ENCODE results near the gene LY6G6C. TPM values are rescaled to one million over a fixed set of nuclear protein-coding genes. Genes with fewer than 3 reads are reported as not detected.
A peak's percentile ranks its signal among the peaks of the same experiment; 100 is the strongest.

Gene LY6G6C
- total and polyA plus RNA-seq, 4 experiments from 2014 or later: not detected

GRCh38 chr6:31697555-31697954 lies 24.0 kb downstream of the LY6G6C start:
- H3K27ac Mint-ChIP-seq: peak overlapping the region; percentile 15 to 88 (median 74)
- no peaks in the 10 kb centered on the region for H3K9me3 ChIP-seq (ENCODE audit: control insufficient read depth in 1 of 2, low read length in 2 of 2)
- intact Hi-C loops (cut with micrococcal nuclease): no loop called here
- no peak for DNase-seq
- H3K4me1 Mint-ChIP-seq: peaks cover 23 to 39% (median 31%) of the 10 kb centered on the region in 4 donors
- H3K27ac ChIP-seq (ENCODE audit: low read depth, low read length): no peak overlapping the region
- H3K9me3 Mint-ChIP-seq: peaks cover 0 to 3% (median 0%) of the 10 kb centered on the region in 8 donors
- peaks cover 53% of the 10 kb centered on the region for H3K36me3 ChIP-seq (ENCODE audit: insufficient read depth, low read length)
- ChIA-PET CTCF (ENCODE audit: partially characterized antibody) (no interaction called here), POLR2A (ENCODE audit: partially characterized antibody) (no interaction called here)
- H3K27me3 Mint-ChIP-seq: no peaks in the 10 kb centered on the region
- peaks cover 28% of the 10 kb centered on the region for H3K4me1 ChIP-seq (ENCODE audit: insufficient read depth, low read length)
- no peak overlapping the region for H3K4me3 ChIP-seq (ENCODE audit: low read length in 2 of 2)
- H3K4me3 Mint-ChIP-seq: no peak overlapping the region
- H3K36me3 Mint-ChIP-seq: peaks cover 30 to 58% of the 10 kb centered on the region in 2 donors
- H3K27me3 ChIP-seq (ENCODE audit: insufficient read depth, low read length): no peaks in the 10 kb centered on the region

GRCh38 chr6:31693535-31693934 lies 28.0 kb downstream of the LY6G6C start:
- POLR2A ChIA-PET (ENCODE audit: partially characterized antibody): interaction anchor here (0.7 to 3.0 kb wide), 5 partner anchors 9 to 181 kb away, joined by 3 to 15 read pairs (median 5); partner anchors contain the start of gene ABHD16A
- intact Hi-C loops (cut with micrococcal nuclease): no loop called here
- Histone ChIP-seq H3K27ac (ENCODE audit: low read depth, low read length) (no peak overlapping the region), H3K4me1 (ENCODE audit: insufficient read depth, low read length) (peaks cover 7% of the 10 kb centered on the region), H3K9me3 (ENCODE audit: control insufficient read depth in 1 of 2, low read length in 2 of 2) (no peaks in the 10 kb centered on the region), H3K4me3 (ENCODE audit: low read length in 2 of 2) (no peak overlapping the region), H3K27me3 (ENCODE audit: insufficient read depth, low read length) (no peaks in the 10 kb centered on the region), H3K36me3 (ENCODE audit: insufficient read depth, low read length) (peaks cover 59% of the 10 kb centered on the region)
- H3K9me3 Mint-ChIP-seq: no peaks in the 10 kb centered on the region
- H3K27ac Mint-ChIP-seq: no peak overlapping the region
- peaks cover 30 to 69% of the 10 kb centered on the region in 2 donors for H3K36me3 Mint-ChIP-seq
- H3K4me3 Mint-ChIP-seq: no peak overlapping the region
- DNase-seq: no peak
- no peaks in the 10 kb centered on the region for H3K27me3 Mint-ChIP-seq
- H3K4me1 Mint-ChIP-seq: peaks cover 8 to 13% (median 10%) of the 10 kb centered on the region in 4 donors
- CTCF ChIA-PET (ENCODE audit: partially characterized antibody): interaction anchor here (0.7 to 1.3 kb wide), 3 partner anchors 9 to 989 kb away, joined by 3 to 4 read pairs (median 4); partner anchors contain the start of gene LY6G5C

GRCh38 chr6:31692886-31693285 lies 28.7 kb downstream of the LY6G6C start:
- no peaks in the 10 kb centered on the region for H3K9me3 Mint-ChIP-seq
- Histone ChIP-seq H3K4me1 (ENCODE audit: insufficient read depth, low read length) (peaks cover 7% of the 10 kb centered on the region), H3K27ac (ENCODE audit: low read depth, low read length) (no peak overlapping the region), H3K27me3 (ENCODE audit: insufficient read depth, low read length) (no peaks in the 10 kb centered on the region), H3K4me3 (ENCODE audit: low read length in 2 of 2) (no peak overlapping the region), H3K9me3 (ENCODE audit: control insufficient read depth in 1 of 2, low read length in 2 of 2) (no peaks in the 10 kb centered on the region), H3K36me3 (ENCODE audit: insufficient read depth, low read length) (peaks cover 65% of the 10 kb centered on the region)
- intact Hi-C loops (cut with micrococcal nuclease): no loop called here
- peaks cover 29 to 70% of the 10 kb centered on the region in 2 donors for H3K36me3 Mint-ChIP-seq
- H3K27ac Mint-ChIP-seq: peak overlapping the region in 2 of 7 donors; percentile 48 to 84
- ChIA-PET CTCF (ENCODE audit: partially characterized antibody) (interaction anchor here (1.0 to 1.1 kb wide), 2 partner anchors 12 to 77 kb away, joined by 3 to 4 read pairs; partner anchors contain the start of gene LY6G5C), POLR2A (ENCODE audit: partially characterized antibody) (interaction anchor here (1.0 to 3.0 kb wide), 2 partner anchors 10 to 182 kb away, joined by 5 to 15 read pairs; partner anchors contain the start of gene ABHD16A)
- H3K27me3 Mint-ChIP-seq: no peaks in the 10 kb centered on the region
- no peak overlapping the region for H3K4me3 Mint-ChIP-seq
- peaks cover 6 to 9% (median 8%) of the 10 kb centered on the region in 4 donors for H3K4me1 Mint-ChIP-seq
- DNase-seq: no peak

GRCh38 chr6:31692353-31692752 lies 29.2 kb downstream of the LY6G6C start:
- Mint-ChIP-seq H3K36me3 (peaks cover 25 to 70% of the 10 kb centered on the region in 2 donors), H3K27me3 (no peaks in the 10 kb centered on the region)
- CTCF ChIA-PET (ENCODE audit: partially characterized antibody): interaction anchor here (1.1 kb wide), 1 partner anchor 78 kb away, joined by 3 read pairs; no protein-coding TSS in a partner anchor

GRCh38 chr6:31691564-31692108 lies 29.9 kb downstream of the LY6G6C start:
- DNase-seq: no peak
- no peaks in the 10 kb centered on the region for H3K9me3 Mint-ChIP-seq
- ChIA-PET POLR2A (ENCODE audit: partially characterized antibody) (interaction anchor here (1.0 to 1.4 kb wide), 3 partner anchors 11 to 132 kb away, joined by 3 read pairs; no protein-coding TSS in a partner anchor), CTCF (ENCODE audit: partially characterized antibody) (interaction anchor here (1.1 to 1.3 kb wide), 4 partner anchors 31 to 144 kb away, joined by 3 to 4 read pairs (median 3); partner anchors contain the start of gene MPIG6B)
- peaks cover 0 to 3% (median under 1%) of the 10 kb centered on the region in 4 donors for H3K4me1 Mint-ChIP-seq
- no peaks in the 10 kb centered on the region for H3K27me3 ChIP-seq (ENCODE audit: insufficient read depth, low read length)
- H3K4me3 ChIP-seq (ENCODE audit: low read length in 2 of 2): no peak overlapping the region
- no peaks in the 10 kb centered on the region for H3K4me1 ChIP-seq (ENCODE audit: insufficient read depth, low read length)
- intact Hi-C loops (cut with micrococcal nuclease): no loop called here
- peaks cover 63% of the 10 kb centered on the region for H3K36me3 ChIP-seq (ENCODE audit: insufficient read depth, low read length)
- H3K9me3 ChIP-seq (ENCODE audit: control insufficient read depth in 1 of 2, low read length in 2 of 2): no peaks in the 10 kb centered on the region
- no peak overlapping the region for H3K27ac ChIP-seq (ENCODE audit: low read depth, low read length)
- H3K27me3 Mint-ChIP-seq: no peaks in the 10 kb centered on the region
- peaks cover 22 to 69% of the 10 kb centered on the region in 2 donors for H3K36me3 Mint-ChIP-seq
- H3K27ac Mint-ChIP-seq: peak overlapping the region in 1 of 7 donors; percentile 21
- H3K4me3 Mint-ChIP-seq: no peak overlapping the region

More at GRCh38 chr6:31692353-31692752, 29.2 kb downstream of the LY6G6C start:
- Mint-ChIP-seq H3K9me3 (no peaks in the 10 kb centered on the region), H3K27ac (peak overlapping the region in 5 of 7 donors; percentile 7 to 63 (median 27)), H3K4me1 (peaks cover 2 to 4% (median 2%) of the 10 kb centered on the region in 4 donors), H3K4me3 (no peak overlapping the region)
- Histone ChIP-seq H3K4me3 (ENCODE audit: low read length in 2 of 2) (no peak overlapping the region), H3K36me3 (ENCODE audit: insufficient read depth, low read length) (peaks cover 65% of the 10 kb centered on the region), H3K27me3 (ENCODE audit: insufficient read depth, low read length) (no peaks in the 10 kb centered on the region), H3K27ac (ENCODE audit: low read depth, low read length) (no peak overlapping the region), H3K4me1 (ENCODE audit: insufficient read depth, low read length) (peaks cover 2% of the 10 kb centered on the region), H3K9me3 (ENCODE audit: control insufficient read depth in 1 of 2, low read length in 2 of 2) (no peaks in the 10 kb centered on the region)
- POLR2A ChIA-PET (ENCODE audit: partially characterized antibody): interaction anchor here (1.0 to 3.0 kb wide), 4 partner anchors 10 to 182 kb away, joined by 3 to 15 read pairs (median 4); partner anchors contain the start of gene ABHD16A
- intact Hi-C loops (cut with micrococcal nuclease): no loop called here
- DNase-seq: no peak

GRCh38 chr6:31691078-31691463 lies 30.5 kb downstream of the LY6G6C start:
- Histone ChIP-seq H3K27ac (ENCODE audit: low read depth, low read length) (no peak overlapping the region), H3K4me3 (ENCODE audit: low read length in 2 of 2) (no peak overlapping the region), H3K4me1 (ENCODE audit: insufficient read depth, low read length) (no peaks in the 10 kb centered on the region), H3K27me3 (ENCODE audit: insufficient read depth, low read length) (no peaks in the 10 kb centered on the region), H3K9me3 (ENCODE audit: control insufficient read depth in 1 of 2, low read length in 2 of 2) (no peaks in the 10 kb centered on the region), H3K36me3 (ENCODE audit: insufficient read depth, low read length) (peaks cover 62% of the 10 kb centered on the region)
- ChIA-PET POLR2A (ENCODE audit: partially characterized antibody) (interaction anchor here (1.0 to 1.6 kb wide), 3 partner anchors 11 to 173 kb away, joined by 3 to 4 read pairs (median 3); no protein-coding TSS in a partner anchor), CTCF (ENCODE audit: partially characterized antibody) (interaction anchor here (1.0 to 1.3 kb wide), 5 partner anchors 32 to 185 kb away, joined by 3 to 4 read pairs (median 3); partner anchors contain the start of gene MPIG6B)
- no peaks in the 10 kb centered on the region for H3K27me3 Mint-ChIP-seq
- peaks cover 24 to 70% of the 10 kb centered on the region in 2 donors for H3K36me3 Mint-ChIP-seq
- intact Hi-C loops (cut with micrococcal nuclease): no loop called here
- peak overlapping the region in 3 of 7 donors; percentile 61 to 83 (median 77) for H3K27ac Mint-ChIP-seq
- no peak for DNase-seq
- H3K4me1 Mint-ChIP-seq: peaks cover 0 to 3% (median under 1%) of the 10 kb centered on the region in 4 donors
- H3K9me3 Mint-ChIP-seq: no peaks in the 10 kb centered on the region
- no peak overlapping the region for H3K4me3 Mint-ChIP-seq
